Mammary epithelial cell (primary cell): ENCODE data around the gene PPP2R3A.

ENCODE experiments used
- EZH2 ChIP-seq: IDR thresholded peaks from 2 replicates; pipeline ENCODE4 v1.6.1; 2012; ENCODE audit warnings: low read length, inconsistent platforms, borderline replicate concordance
- TF ChIP-seq, protein P1 (sequence below), 2 donors: IDR thresholded peaks in 1 of 2; conservative IDR thresholded peaks in 1 of 2; 2 replicates each; pipeline ENCODE4 v1.5.1; 2011 to 2012; ENCODE audit warnings: inconsistent platforms in 2 of 2, low read length in 2 of 2, mild to moderate bottlenecking in 2 of 2, control low read depth in 1 of 2, low read depth in 1 of 2; ENCODE audit not compliant: insufficient read depth in 1 of 2; ENCODE audit errors: extremely low read depth in 1 of 2

- TF ChIP-seq, protein P1, sequence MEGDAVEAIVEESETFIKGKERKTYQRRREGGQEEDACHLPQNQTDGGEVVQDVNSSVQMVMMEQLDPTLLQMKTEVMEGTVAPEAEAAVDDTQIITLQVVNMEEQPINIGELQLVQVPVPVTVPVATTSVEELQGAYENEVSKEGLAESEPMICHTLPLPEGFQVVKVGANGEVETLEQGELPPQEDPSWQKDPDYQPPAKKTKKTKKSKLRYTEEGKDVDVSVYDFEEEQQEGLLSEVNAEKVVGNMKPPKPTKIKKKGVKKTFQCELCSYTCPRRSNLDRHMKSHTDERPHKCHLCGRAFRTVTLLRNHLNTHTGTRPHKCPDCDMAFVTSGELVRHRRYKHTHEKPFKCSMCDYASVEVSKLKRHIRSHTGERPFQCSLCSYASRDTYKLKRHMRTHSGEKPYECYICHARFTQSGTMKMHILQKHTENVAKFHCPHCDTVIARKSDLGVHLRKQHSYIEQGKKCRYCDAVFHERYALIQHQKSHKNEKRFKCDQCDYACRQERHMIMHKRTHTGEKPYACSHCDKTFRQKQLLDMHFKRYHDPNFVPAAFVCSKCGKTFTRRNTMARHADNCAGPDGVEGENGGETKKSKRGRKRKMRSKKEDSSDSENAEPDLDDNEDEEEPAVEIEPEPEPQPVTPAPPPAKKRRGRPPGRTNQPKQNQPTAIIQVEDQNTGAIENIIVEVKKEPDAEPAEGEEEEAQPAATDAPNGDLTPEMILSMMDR (conservative IDR thresholded peaks at IDR 0.05 in 1 of 2, IDR thresholded peaks at IDR 0.05 in 1 of 2; ENCODE audit: extremely low read depth in 1 of 2, insufficient read depth in 1 of 2, low read depth in 1 of 2, low read length in 2 of 2): no peak
- TF ChIP-seq EZH2: no peak
Observed at GRCh38 chr3:136055491-136055890, 90.0 kb downstream of the PPP2R3A start.
